ENCODE results near the gene PAK1.

DNA sequence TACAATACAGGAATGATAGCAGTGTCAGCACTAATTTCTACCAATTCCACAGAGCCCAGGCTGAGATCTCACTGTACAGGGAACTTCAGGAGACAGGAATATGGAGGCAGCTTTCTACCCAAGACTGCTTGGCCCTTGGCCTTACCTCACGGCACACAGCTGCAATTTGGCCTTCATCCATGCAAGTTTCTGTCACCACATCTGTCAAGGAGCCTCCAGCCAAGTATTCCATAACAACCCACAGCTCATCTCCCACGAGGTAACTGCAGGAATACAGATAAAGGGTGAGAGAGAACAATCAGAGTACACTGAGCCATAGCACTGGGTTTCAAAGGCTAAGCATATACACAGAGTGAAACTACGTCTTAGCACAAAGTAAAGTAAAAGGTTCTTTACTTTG is 133.4 kb downstream of the PAK1 start:
- TF ChIP-seq EGR1 (IDR thresholded peaks at IDR 0.05): no peak
- TF ChIP-seq TAF1 (IDR thresholded peaks at IDR 0.05; ENCODE audit: low read depth): no peak
- TF ChIP-seq CREB1 (IDR thresholded peaks at IDR 0.05; ENCODE audit: low read depth): no peak
